ENCODE data around the gene YIPF3.

YIPF3 gene

DNA sequence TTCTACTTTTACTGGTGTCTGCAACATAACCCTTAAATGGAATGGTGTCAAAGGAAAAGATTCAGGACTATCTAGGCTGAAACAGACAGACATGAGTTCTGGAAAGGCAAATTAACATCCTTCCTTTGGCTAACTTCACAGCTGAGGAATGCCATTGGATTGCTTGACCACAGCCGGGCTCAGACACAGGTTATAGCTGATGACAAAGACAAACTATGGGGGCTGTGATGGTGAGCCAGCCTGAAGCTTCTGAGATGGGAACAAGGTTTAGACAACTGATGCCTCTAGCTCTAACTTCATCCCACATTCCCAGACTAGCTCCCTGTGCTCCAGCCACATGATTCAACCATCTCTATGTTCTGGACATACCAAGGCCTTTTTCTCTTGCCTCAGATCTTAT is 15.5 kb upstream of the YIPF3 start:
- no peak for DNase-seq (ENCODE audit: low read depth, low spot score)
- TF ChIP-seq YY1 (IDR thresholded peaks at IDR 0.05; ENCODE audit: insufficient read depth, insufficient read length): no peak
- no peak for TF ChIP-seq SUZ12 (IDR thresholded peaks at IDR 0.05; ENCODE audit: extremely low read depth, insufficient read depth, insufficient read length)
- TF ChIP-seq ZNF274 (IDR thresholded peaks at IDR 0.05; ENCODE audit: low read depth, low read length): no peak
- Histone ChIP-seq H3K27me3 (ENCODE audit: insufficient read depth, insufficient read length) (no peaks in the 10 kb centered on the region), H3K9ac (ENCODE audit: insufficient read length, low read depth) (no peak overlapping the region), H3K9me3 (ENCODE audit: insufficient read depth, low read length) (no peaks in the 10 kb centered on the region), H3K4me3 (ENCODE audit: insufficient read length, low read depth) (no peak overlapping the region), H3K4me1 (ENCODE audit: insufficient read depth, insufficient read length) (no peaks in the 10 kb centered on the region), H3K36me3 (ENCODE audit: insufficient read depth, insufficient read length, low read length) (peaks cover 72% of the 10 kb centered on the region)

GRCh38 chr6:43524483-43524961 is 7.8 kb upstream of the YIPF3 start:
- TF ChIP-seq ZNF274 (IDR thresholded peaks at IDR 0.05; ENCODE audit: low read depth, low read length) (no peak), SUZ12 (IDR thresholded peaks at IDR 0.05; ENCODE audit: extremely low read depth, insufficient read depth, insufficient read length) (no peak), YY1 (IDR thresholded peaks at IDR 0.05; ENCODE audit: insufficient read depth, insufficient read length) (no peak)
- no peak for DNase-seq (ENCODE audit: low read depth, low spot score)
- H3K36me3 ChIP-seq (ENCODE audit: insufficient read depth, insufficient read length, low read length): peaks cover 98% of the 10 kb centered on the region

GRCh38 chr6:43523284-43523683 is 6.6 kb upstream of the YIPF3 start:
- no peak overlapping the region for H3K4me3 ChIP-seq (ENCODE audit: insufficient read length, low read depth)
- DNase-seq (ENCODE audit: low read depth, low spot score): no peak
- H3K36me3 ChIP-seq (ENCODE audit: insufficient read depth, insufficient read length, low read length): peaks cover 90% of the 10 kb centered on the region
- no peaks in the 10 kb centered on the region for H3K27me3 ChIP-seq (ENCODE audit: insufficient read depth, insufficient read length)
- TF ChIP-seq SUZ12 (IDR thresholded peaks at IDR 0.05; ENCODE audit: extremely low read depth, insufficient read depth, insufficient read length): no peak
- TF ChIP-seq YY1 (IDR thresholded peaks at IDR 0.05; ENCODE audit: insufficient read depth, insufficient read length): no peak
- TF ChIP-seq ZNF274 (IDR thresholded peaks at IDR 0.05; ENCODE audit: low read depth, low read length): no peak
- no peaks in the 10 kb centered on the region for H3K9me3 ChIP-seq (ENCODE audit: insufficient read depth, low read length)
- no peak overlapping the region for H3K9ac ChIP-seq (ENCODE audit: insufficient read length, low read depth)
- no peaks in the 10 kb centered on the region for H3K4me1 ChIP-seq (ENCODE audit: insufficient read depth, insufficient read length)

More at GRCh38 chr6:43524483-43524961, 7.8 kb upstream of the YIPF3 start:
- no peaks in the 10 kb centered on the region for H3K9me3 ChIP-seq (ENCODE audit: insufficient read depth, low read length)
- H3K27me3 ChIP-seq (ENCODE audit: insufficient read depth, insufficient read length): no peaks in the 10 kb centered on the region
- H3K9ac ChIP-seq (ENCODE audit: insufficient read length, low read depth): no peak overlapping the region
- H3K4me3 ChIP-seq (ENCODE audit: insufficient read length, low read depth): no peak overlapping the region
- no peaks in the 10 kb centered on the region for H3K4me1 ChIP-seq (ENCODE audit: insufficient read depth, insufficient read length)

DNA sequence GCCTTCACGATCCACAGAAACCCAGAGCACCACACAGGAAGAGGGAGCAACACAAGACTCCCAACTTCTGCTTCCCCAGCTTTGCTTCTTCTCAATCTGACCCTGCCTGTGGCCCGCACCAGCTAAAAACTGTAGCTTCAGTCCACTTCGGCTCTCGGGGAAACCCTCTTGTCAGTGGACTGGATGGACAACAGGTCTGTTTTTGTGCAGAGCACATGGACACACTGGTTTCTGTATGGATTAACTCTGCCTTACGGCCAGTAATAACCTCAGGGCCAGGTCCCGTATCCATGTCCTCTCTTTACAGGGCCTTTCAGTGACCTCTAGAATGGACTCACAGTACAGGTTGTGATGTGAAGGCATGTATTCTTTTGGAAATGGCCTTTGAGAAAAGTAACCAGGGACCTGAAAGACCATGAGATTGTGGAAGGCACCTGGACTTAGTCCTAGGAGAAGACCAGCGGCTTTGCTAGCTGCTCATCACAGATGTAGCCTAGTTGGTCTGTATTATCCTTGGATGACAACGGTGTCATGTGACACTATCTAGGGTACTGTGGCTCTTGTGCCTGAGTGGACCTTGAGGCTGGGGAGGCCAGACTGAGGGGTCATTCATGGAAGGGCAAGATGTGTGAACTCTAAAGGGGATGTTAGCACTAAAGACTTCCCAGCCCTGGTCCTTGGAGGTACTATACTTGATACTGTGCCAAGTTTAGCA is 6.0 kb upstream of the YIPF3 start:
- DNase-seq (ENCODE audit: low read depth, low spot score): no peak
- Histone ChIP-seq H3K4me3 (ENCODE audit: insufficient read length, low read depth) (no peak overlapping the region), H3K4me1 (ENCODE audit: insufficient read depth, insufficient read length) (no peaks in the 10 kb centered on the region), H3K36me3 (ENCODE audit: insufficient read depth, insufficient read length, low read length) (peaks cover 85% of the 10 kb centered on the region), H3K9me3 (ENCODE audit: insufficient read depth, low read length) (no peaks in the 10 kb centered on the region), H3K27me3 (ENCODE audit: insufficient read depth, insufficient read length) (no peaks in the 10 kb centered on the region), H3K9ac (ENCODE audit: insufficient read length, low read depth) (no peak overlapping the region)
- TF ChIP-seq YY1 (IDR thresholded peaks at IDR 0.05; ENCODE audit: insufficient read depth, insufficient read length) (no peak), ZNF274 (IDR thresholded peaks at IDR 0.05; ENCODE audit: low read depth, low read length) (no peak), SUZ12 (IDR thresholded peaks at IDR 0.05; ENCODE audit: extremely low read depth, insufficient read depth, insufficient read length) (no peak)

DNA sequence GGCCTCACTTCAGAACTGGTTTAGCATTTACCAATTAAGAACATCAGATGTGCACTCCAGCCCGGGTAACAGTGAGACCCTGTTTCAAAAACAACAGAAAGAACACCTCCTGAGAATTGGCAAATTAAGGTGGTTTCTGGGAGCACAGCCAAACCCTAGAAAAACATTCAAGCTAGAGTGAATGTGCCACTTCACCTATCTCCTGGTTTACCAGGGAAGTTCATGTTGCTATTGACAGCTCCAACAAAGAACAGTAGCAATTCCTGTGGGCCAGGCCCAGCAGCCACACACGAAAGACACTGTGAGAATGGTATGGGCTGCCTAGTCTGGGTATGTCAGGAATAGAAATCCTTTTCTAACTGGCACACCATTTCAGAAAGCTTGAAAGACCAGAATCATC is 5.1 kb upstream of the YIPF3 start:
- Histone ChIP-seq H3K4me1 (ENCODE audit: insufficient read depth, insufficient read length) (no peaks in the 10 kb centered on the region), H3K9me3 (ENCODE audit: insufficient read depth, low read length) (no peaks in the 10 kb centered on the region), H3K27me3 (ENCODE audit: insufficient read depth, insufficient read length) (no peaks in the 10 kb centered on the region), H3K4me3 (ENCODE audit: insufficient read length, low read depth) (no peak overlapping the region), H3K9ac (ENCODE audit: insufficient read length, low read depth) (no peak overlapping the region), H3K36me3 (ENCODE audit: insufficient read depth, insufficient read length, low read length) (peaks cover 76% of the 10 kb centered on the region)
- no peak for DNase-seq (ENCODE audit: low read depth, low spot score)
- no peak for TF ChIP-seq YY1 (IDR thresholded peaks at IDR 0.05; ENCODE audit: insufficient read depth, insufficient read length)
- TF ChIP-seq ZNF274 (IDR thresholded peaks at IDR 0.05; ENCODE audit: low read depth, low read length): no peak
- no peak for TF ChIP-seq SUZ12 (IDR thresholded peaks at IDR 0.05; ENCODE audit: extremely low read depth, insufficient read depth, insufficient read length)

- TF ChIP-seq YY1 (IDR thresholded peaks at IDR 0.05; ENCODE audit: insufficient read depth, insufficient read length) (no peak), ZNF274 (IDR thresholded peaks at IDR 0.05; ENCODE audit: low read depth, low read length) (no peak)
- Histone ChIP-seq H3K4me3 (ENCODE audit: insufficient read length, low read depth) (no peak overlapping the region), H3K9ac (ENCODE audit: insufficient read length, low read depth) (no peak overlapping the region), H3K27me3 (ENCODE audit: insufficient read depth, insufficient read length) (no peaks in the 10 kb centered on the region), H3K4me1 (ENCODE audit: insufficient read depth, insufficient read length) (peaks cover 4% of the 10 kb centered on the region), H3K9me3 (ENCODE audit: insufficient read depth, low read length) (no peaks in the 10 kb centered on the region), H3K36me3 (ENCODE audit: insufficient read depth, insufficient read length, low read length) (peaks cover 68% of the 10 kb centered on the region)
- no peak for DNase-seq (ENCODE audit: low read depth, low spot score)
Measured at GRCh38 chr6:43520097-43520496, 3.4 kb upstream of the YIPF3 start.

DNA sequence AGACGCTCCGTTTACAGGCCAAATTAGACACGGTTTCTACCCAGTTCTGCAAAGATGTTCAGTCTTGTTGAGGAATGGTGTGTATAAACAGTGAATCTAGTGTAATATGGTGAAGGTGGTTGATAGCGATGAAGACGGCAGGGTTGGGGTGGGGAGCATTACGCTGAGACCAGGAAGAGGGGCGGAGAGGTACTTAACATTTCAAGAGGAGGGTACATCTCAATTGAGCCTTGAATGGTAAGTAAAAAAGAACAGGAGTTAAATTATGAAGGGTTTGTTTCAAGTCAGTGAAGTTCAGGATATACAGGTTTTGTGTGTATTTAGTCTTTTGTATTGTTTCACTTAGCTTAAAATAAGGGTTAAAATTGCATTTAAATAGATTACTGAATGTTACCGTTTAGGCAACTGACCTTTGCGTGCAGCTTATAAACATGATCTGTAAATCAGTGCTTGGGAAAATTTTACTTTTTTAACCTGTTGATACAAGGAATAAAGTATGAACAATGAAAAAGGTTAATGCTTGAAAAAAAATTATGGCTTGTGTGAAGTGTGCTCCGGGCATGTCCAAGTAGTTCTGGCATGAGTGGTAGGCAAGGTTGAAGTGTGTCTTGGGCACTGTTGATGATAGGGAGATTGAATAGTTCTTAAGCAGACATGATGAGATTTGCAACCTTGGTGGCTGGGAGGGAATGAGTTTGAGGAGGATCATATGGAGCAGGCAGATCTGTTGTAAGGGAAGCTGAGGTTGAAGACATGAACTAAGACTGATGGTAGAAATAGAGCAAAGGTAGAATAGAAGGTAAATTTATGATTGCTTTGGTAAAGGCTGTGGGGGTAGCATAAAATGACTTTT is 1.0 kb upstream of the YIPF3 start:
- no peak for DNase-seq (ENCODE audit: low read depth, low spot score)
- H3K9me3 ChIP-seq (ENCODE audit: insufficient read depth, low read length): no peaks in the 10 kb centered on the region
- H3K4me3 ChIP-seq (ENCODE audit: insufficient read length, low read depth): peak overlapping the region; percentile 99
- H3K36me3 ChIP-seq (ENCODE audit: insufficient read depth, insufficient read length, low read length): peaks cover 65% of the 10 kb centered on the region
- peak overlapping the region; percentile 97 for H3K9ac ChIP-seq (ENCODE audit: insufficient read length, low read depth)
- H3K27me3 ChIP-seq (ENCODE audit: insufficient read depth, insufficient read length): no peaks in the 10 kb centered on the region
- H3K4me1 ChIP-seq (ENCODE audit: insufficient read depth, insufficient read length): peaks cover 4% of the 10 kb centered on the region
- TF ChIP-seq SUZ12 (IDR thresholded peaks at IDR 0.05; ENCODE audit: extremely low read depth, insufficient read depth, insufficient read length): no peak
- TF ChIP-seq YY1 (IDR thresholded peaks at IDR 0.05; ENCODE audit: insufficient read depth, insufficient read length): no peak
- no peak for TF ChIP-seq ZNF274 (IDR thresholded peaks at IDR 0.05; ENCODE audit: low read depth, low read length)
